Retina (tissue), 1 donor: ENCODE data around the gene SLC31A1.
"Not testable (repeated sequence)": the region's sequence is repeated elsewhere in the genome, so short reads cannot be mapped to it uniquely, and the experiment has no call there.

Experiments
- DNase-seq: peaks from one replicate; pipeline ENCODE4 v3.0.0-alpha.2; 2016

SLC31A1 gene

DNA sequence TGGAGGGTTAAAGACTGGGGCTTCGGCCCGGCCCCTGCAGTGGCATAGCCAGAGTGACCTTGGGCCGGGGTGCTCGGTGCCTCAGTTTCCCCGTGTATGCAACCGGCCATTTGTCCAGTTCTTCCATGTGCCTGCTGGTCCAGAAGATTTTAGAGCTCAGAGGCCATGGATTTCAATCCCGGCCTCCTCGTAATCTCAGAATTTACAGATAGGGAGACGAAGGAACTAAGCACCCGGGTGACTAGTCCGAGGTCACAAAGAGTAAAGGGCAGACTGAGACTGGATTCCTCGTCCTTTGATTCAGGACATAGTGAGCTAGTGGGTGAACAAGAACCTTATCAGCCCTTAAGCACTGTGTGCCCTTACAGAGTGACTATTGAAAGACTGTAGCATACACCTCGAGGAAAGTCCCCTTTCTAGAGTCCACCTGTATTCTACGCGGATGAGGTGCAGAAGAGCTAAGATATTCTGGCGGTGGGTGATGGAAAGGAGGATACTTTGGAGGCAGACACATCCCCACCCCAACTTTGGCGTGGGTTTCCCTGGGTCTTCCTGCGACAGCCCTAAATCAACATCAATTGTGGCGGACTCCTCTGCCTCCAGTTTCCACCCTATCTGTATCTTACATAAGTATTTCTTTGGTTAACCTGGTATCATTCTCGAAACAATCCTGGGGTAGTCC lies 597 bp downstream of the SLC31A1 start:
- peak; percentile 25 for DNase-seq

DNA sequence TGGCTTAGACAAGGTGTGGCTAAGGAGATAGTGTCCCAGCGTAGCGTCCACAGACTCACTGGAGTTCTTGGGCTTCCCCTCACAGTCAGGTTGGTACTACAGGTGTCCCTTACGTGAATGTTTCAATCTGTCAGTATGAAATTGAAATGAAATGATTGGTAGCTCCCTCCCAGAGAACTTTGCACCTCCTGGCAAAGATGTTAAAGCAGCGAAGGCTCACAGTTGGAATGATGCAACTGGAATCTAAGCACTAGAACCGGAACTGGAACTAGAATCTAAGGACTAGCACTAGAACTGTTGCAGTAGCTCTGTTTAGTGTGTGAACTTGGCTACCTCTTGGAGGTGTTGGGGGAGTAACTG lies 1.1 kb downstream of the SLC31A1 start:
- no peak for DNase-seq

DNA sequence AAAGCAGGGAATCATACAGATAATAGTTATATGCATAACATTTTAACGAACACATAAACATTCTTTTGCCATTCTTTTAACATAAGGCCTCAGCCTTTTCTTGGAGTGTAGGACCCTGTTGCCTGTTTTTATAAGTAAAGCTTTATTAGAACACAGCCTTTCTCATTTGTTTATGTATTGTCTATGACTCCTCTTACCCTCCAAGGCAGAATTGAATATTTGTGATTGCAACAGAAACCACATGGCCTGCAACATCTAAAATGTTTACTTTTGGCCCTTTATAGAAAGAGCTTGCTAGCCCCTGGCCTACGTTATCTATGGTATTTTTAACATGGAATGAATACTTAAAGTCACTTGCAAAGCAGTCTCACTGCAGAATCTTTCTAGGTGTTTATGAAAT lies 2.6 kb downstream of the SLC31A1 start:
- DNase-seq = no peak

DNA sequence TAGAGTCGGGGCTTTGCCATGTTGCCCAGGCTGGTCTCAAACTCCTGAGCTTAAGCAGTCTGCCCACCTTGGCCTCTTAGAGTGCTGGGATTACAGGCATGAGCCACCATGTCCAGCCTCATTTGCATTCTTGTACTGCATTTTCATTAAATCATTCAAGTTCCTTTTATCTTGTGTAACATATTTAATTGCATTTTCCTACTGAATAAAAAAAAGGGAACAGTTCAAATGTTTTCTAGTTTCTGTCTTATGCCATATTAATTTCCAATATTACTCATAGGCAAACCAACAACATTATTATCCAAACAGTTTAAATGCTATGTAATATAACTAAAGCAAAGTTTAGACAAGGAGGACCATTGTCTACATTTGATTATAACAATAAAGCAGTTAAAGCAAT lies 6.1 kb downstream of the SLC31A1 start:
- DNase-seq = no peak

DNA sequence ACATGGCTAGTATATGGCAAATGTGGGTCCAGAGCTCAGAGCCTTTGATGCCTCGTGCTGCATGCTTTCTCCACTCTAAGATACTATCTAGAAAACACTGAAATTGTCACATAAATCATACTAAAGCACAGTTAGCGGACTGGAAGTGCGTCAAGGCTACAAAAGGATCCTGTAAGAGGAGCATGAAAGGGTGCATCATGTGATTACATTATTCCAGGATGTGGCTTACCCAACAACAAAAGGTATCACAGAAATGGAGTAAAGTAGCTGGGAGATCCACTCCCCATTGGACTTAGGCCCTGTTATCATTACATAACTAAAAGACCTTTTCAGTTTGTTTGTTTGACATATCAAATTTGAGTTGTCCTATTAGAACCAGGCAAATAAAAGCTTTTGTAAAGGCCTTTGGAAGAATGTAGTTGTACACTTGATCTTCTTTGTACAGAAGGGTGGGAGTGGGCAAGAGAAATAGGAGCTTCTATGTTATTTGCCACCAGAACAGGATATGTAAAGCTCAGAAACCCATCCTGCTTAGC lies 6.9 kb downstream of the SLC31A1 start:
- DNase-seq = no peak

DNA sequence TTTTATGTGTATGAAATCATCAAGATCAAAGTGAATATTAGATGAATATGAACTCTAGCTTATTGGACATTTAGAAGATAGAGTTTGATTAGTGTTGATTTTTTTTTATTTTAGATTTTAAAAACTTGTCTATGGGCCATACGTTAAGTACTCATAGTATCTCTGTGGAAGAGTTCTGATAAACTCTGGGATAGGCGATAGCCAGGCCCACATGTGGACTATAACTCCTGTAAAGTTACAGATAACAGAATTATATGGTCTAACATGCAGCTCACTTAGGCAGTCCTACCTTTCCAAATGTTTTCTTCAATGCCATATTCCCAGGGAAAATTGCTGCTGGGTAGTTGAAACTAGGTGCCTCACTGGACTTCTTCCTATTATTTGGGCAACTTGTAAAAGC lies 10.4 kb downstream of the SLC31A1 start:
- DNase-seq = no peak

DNA sequence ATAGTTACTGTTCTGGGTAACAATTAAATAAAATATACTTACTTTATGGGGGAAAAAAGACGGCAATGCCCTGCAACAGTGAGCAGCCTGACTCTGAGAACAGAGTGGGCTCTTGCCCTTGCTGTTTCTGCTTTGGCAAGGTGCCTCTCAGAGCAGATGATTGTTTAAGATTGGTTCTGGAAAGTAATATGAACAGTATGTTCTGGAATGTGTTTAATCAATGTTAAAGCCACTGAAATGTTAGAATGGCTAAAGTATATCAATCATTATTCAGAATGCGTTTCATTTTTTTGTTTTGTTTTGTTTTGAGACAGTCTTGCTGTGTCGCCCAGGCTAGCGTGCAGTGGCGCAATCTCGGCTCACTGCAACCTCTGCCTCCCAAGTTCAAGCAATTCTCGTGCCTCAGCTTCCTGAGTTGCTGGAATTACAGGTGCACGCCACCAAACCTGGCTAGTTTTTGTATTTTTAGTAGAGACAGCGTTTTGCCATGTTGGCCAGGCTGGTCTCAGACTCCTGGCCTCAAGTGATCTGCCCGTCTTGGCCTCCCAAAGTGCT lies 14.4 kb downstream of the SLC31A1 start:
- not testable (repeated sequence) for DNase-seq

DNA sequence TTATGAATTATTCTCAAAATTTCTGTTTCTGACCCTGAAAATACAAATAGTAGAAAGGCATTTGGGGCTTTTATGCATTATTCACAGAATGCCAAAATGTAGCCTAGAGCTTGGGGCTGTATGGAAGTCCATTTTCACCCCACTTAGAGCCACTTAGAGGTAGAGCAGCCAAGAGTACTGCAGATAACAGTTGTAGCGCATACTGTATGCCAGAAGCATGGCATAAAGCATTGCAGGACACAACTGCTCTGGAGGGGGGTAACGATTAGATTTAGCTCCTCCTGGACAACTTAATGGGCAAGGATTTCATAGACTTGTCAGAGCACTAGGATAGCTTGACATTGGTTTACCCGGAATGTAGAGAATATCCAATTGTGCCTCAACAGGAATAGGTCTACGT lies 15.7 kb downstream of the SLC31A1 start:
- DNase-seq = no peak

DNA sequence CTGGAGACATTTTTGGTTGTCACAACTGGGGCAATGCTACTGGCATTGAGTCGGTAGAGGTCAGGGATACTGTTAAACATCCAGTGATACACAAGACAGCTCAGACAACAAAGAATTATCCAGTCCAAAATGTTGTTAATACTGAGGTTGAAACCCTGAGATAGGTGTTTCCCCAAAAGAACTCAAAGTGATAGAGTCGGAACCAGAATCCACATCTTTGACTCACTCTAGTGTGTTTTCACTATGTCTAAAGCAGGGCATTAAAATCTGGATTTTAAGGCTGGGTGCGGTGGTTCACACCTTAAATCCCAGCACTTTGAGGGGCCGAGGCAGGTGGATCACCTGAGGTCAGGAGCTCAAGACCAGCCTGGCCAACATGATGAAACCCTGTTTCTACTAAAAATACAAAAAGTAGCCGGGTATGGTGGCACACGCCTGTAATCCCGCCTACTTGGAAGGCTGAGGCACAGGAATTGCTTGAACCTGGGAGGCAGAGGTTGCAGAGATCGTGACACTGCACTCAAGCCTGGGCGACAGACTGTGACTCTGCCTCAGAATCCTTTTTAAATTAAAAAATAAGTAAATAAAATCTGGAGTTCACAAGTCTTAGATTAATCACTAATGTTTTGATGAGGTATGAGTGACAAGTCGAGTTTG lies 17.0 kb downstream of the SLC31A1 start:
- DNase-seq = no peak

DNA sequence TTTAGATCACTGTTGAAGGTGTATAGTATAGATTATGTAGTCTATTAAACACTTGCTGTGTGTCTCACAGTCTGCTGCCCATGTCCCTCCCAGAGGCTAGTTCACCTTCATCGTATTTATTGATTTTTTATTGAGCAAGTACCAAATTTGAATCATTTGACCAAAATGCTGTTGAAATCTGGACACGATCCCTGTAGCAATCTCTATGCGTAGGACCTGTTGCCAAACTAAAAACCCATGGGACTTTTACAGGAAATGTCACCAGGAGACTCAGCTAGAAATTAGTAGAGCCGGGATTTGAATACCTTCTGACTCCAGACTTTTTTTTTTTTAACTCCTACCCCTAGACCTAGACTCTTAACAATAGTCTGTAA lies 17.5 kb downstream of the SLC31A1 start:
- DNase-seq = no peak

DNA sequence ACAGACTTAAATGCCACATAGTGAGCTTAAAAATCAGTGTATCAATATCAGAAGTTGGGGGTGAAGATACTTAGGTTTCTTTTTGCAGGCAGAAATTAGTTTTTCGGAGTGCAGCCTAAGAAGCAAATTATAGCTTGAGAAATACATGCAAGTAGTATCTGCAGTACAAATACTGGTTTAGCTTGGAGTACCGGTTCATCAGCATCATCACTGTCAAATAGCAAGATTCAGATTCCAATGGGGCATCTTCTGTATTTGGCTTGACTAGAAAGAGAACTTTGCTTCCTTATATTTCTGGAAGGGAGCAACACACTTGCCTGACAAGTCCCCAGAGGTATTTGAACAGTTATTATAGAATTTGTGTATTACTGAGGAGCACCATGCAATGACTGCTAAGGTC lies 19.8 kb downstream of the SLC31A1 start:
- DNase-seq = no peak

DNA sequence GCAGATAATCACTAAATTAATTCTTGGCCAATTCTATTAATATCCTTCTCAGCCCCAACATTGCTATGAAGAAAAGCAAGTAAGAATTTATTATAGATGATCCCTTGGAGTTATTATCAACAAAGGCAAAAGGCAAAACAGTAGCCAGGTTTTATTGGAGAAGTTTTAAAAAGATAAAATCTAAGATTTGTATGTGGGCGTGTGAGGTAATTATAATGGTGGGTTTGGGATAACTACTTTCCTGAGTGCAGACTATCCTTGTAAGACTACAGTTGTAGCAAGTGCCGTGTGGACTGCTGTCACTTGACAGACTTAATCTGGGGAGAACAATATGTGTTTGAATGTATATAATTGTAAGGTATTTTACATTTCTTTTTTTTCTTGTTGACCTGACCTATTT lies 23.2 kb downstream of the SLC31A1 start:
- no peak for DNase-seq

DNA sequence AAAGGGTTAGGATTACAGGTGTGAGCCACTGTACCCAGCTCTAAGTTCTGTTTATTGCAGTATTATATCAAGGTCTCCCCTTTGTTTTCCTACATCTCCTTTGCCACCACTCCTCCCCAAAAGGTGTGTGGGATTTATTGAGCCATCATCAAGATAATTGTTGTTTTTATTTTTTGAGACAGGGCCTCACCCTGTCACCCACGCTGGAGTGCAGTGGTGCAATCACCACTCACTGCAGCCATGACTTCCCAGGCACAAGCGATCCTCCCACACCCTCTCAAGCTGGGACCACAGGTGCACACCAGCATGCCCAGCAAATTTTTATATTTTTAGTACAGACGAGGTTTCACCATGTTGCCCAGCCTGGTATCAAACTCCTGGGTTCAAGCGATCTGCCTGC lies 24.6 kb downstream of the SLC31A1 start:
- DNase-seq = no peak

DNA sequence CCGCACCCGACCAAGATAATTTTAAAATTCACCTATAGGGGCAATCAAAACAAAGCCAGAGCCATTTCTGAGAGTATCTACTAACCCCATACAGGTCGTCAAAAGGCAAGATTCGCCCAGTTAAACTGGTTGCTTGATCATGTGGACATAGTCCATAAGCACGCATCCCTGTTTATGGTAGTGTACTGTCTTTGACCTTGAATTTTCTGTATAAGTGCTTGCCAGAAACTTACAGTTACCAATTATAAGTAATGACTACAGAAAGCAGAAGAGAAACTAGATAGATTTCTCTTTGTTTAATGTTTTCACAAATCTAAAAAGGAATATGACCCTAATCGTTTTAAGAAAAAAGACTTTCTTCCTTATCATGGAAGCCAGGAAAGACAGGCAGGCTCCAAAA lies 25.6 kb downstream of the SLC31A1 start:
- DNase-seq = no peak

DNA sequence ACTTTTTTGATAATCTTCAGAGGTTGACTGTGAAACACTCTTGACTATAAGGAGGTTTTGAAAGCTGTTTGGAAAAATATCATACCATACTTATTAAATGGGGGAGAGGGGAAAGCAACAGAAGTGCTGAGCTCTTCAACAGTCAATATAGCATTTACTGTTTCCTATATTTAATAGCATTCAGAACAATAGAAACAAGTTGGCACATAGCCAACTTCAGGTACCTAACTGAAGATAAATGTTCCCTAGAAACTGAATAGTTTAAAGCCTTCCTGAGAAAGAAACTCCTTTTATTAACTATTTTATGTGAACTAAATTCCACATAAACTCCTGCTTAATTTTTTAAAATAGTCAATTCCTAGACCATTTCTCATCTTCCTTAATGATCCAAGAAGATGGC lies 26.3 kb downstream of the SLC31A1 start:
- DNase-seq = no peak

DNA sequence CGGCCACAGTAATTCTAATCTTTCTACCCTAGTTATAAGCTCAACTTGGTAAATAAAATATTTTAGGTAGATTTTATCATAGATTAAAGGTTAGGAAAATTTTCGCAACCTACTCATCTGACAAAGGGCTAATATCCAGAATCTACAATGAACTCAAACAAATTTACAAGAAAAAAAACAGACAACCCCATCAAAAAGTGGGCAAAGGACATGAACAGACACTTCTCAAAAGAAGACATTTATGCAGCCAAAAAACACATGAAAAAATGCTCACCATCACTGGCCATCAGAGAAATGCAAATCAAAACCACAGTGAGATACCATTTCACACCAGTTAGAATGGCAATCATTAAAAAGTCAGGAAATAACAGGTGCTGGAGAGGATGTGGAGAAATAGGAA lies 28.3 kb downstream of the SLC31A1 start:
- not testable (repeated sequence) for DNase-seq

DNA sequence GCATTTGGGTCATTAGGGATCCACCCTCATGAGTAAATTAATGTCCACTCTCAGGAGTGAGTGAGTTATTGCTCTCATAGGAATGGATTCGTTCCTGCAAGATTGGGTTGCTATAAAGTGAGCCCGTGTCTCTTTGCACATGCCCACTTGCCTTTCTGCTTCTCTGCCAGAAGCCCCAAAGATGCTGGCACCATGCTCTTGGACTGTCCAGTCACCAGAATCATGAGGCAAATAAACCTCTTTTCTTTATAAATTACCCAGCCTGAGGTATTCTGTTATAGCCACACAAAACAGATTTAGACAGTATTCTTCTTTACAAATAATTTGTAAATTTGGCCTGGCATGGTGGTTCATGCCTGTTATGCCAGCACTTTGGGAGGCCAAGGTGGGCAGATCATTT lies 29.5 kb downstream of the SLC31A1 start:
- DNase-seq = no peak

DNA sequence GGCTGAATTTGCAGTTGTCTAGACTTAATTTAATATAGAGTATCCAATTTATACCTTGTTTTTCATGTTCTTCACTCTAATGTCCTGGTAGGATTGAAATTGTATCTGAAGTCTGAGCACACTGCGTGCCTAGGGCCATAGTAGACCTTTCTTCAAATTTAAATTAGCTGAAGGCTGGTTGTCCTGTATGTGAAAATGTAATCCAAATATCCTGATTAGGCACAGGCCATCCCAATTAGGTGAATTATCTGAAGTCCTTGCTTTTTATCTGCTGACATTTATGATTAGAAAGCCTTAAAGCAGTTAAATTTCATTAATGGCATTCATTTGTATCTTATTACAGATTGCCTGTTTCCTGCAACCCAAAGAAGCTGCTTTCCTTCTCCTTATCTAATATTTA lies 33.6 kb downstream of the SLC31A1 start:
- DNase-seq = no peak

DNA sequence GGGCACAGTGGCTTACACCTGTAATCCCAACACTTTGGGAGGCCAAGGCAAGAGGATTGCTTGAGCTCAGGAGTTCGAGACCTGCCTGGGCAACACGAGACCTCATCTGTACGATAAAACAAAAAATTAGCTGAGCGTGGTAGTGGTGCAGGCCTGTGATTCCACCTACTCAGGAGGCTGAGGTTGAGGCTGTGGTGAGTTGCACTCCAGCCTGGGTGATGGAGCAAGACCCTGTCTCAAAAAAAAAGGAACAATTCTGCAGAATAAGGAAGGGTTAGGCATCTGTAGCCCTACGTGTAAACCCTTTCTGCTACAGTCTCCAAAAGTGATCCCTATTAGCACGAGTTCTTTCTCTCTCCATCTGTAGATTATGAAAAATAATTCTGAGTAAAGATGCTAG lies 34.1 kb downstream of the SLC31A1 start:
- DNase-seq = no peak

DNA sequence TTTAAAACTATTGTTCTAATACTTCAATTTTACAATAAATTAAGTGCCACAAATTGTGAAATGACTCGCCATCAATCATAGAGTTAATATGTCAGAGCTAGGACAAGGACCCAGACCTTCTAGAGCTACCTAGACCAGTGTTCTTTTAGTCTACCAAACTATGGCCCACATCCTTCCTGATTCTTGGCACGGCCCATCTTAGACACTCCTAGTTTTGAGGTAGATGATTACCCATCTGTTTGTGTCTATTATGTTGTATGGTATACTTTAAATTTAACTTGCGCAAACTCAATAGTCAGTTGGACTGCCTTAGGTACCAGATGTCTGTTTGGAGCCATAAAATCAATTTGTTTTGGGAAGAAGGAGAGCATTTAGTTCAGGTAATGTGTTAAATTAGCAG lies 36.5 kb downstream of the SLC31A1 start:
- DNase-seq = no peak

DNA sequence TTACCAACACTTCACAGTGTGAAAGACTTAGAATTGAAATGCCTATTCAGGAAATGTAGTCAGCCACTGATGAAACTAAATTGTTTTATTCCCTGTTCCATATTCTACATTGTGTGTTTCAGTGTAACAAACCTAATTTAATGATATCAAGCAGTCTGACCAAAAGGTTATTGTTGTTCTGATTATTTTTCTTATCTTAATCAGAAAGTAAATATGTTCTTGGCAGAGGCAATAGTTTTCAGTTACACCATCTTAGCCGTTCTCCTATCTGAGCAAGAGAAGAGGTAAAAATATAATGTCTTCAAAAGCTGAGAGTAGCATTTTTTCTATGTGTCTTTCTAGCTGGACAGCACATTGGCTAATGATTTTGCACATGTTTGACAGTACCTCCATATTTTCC lies 36.9 kb downstream of the SLC31A1 start:
- no peak for DNase-seq

DNA sequence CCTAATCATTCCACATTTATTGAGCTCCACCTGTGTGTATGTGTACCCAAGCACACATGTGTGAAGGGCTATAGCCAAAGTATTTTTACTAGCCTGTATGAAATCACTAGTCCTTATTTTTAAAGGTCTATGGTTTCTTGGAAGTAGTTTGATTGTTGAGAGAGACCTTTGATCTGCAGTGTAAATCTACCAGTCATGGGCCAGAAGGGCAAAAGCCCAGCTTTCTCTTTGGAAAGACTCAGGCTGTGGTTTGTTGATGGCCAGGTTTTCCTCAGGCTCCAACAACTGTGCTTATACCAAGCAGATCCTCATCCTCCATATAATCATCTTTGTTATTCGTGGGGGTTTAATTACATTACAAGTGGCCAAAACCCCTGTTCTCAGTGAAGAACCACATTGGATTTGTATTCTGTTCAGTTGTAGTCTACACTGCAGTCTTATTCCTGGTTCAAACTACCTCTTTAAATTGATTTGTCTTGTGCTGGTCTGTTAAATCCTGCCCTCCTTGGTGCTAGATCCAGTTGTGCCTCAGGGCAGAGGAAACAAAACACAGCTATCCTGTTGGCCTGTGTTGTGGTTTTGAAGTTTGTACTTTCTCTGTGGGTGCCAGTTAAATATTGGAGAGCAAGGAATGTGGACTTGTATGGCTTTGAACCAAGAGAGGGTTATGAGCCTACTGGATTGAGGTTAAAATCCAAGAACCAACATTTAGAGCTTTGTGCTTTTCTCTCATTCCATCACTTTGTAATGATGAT lies 40.8 kb downstream of the SLC31A1 start:
- no peak for DNase-seq

DNA sequence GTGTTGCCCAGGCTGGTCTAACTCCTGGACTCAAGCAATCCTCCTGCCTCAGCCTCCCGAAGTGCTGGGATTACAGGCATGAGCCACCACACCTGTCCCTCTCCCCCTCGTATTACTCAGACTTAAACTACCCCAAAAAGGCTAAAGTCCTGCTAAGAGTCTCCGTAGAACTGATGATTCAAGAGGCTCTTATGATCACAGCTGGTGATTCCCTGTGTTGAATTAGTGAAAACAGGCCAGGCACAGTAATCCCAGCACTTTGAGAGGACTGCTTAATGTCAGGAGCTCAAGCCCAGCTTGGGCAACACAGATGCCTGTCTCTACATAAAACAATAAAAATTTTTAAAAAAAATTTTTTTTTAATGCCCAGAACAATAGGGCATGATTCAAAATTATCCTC lies 44.8 kb downstream of the SLC31A1 start:
- DNase-seq = no peak
